CD4-positive, alpha-beta T cell treated with Interleukin-4 for 4 hours (primary cell): ENCODE results near the gene MAN1A1.

Experiments
- DNase-seq: peaks from one replicate; pipeline ENCODE4 v3.0.0-alpha.2; 2020

MAN1A1 gene

GRCh38 chr6:119345114-119345513 lies 4.4 kb downstream of the MAN1A1 start:
- DNase-seq, result no peak

- DNase-seq, result no peak
These were observed 5.3 kb downstream of the MAN1A1 start for GRCh38 chr6:119344306-119344705.

GRCh38 chr6:119343573-119344146 lies 5.9 kb downstream of the MAN1A1 start:
- no peak for DNase-seq

GRCh38 chr6:119343167-119343566 lies 6.4 kb downstream of the MAN1A1 start:
- DNase-seq, result no peak

GRCh38 chr6:119342430-119342829 lies 7.1 kb downstream of the MAN1A1 start:
- no peak for DNase-seq

- DNase-seq, result no peak
These were observed 8.6 kb downstream of the MAN1A1 start for GRCh38 chr6:119340796-119341487.

- no peak for DNase-seq
These were observed 9.6 kb downstream of the MAN1A1 start for GRCh38 chr6:119339941-119340456.

GRCh38 chr6:119337762-119338161 lies 11.8 kb downstream of the MAN1A1 start:
- no peak for DNase-seq

- DNase-seq, result no peak
These were observed 12.3 kb downstream of the MAN1A1 start for GRCh38 chr6:119337252-119337651.

GRCh38 chr6:119334535-119335264 lies 14.9 kb downstream of the MAN1A1 start:
- DNase-seq, result no peak

- DNase-seq, result peak; percentile 50
These were observed 15.8 kb downstream of the MAN1A1 start for GRCh38 chr6:119333707-119334295.

- no peak for DNase-seq
These were observed 16.4 kb downstream of the MAN1A1 start for GRCh38 chr6:119333063-119333609.

GRCh38 chr6:119331663-119332286 lies 17.8 kb downstream of the MAN1A1 start:
- DNase-seq, result no peak

- DNase-seq, result no peak
These were observed 18.9 kb downstream of the MAN1A1 start for GRCh38 chr6:119330520-119331113.

GRCh38 chr6:119329794-119330180 lies 19.8 kb downstream of the MAN1A1 start:
- DNase-seq, result no peak

- no peak for DNase-seq
These were observed 20.4 kb downstream of the MAN1A1 start for GRCh38 chr6:119328892-119329793.

- DNase-seq, result no peak
These were observed 21.3 kb downstream of the MAN1A1 start for GRCh38 chr6:119328254-119328653.

- no peak for DNase-seq
These were observed 21.8 kb downstream of the MAN1A1 start for GRCh38 chr6:119327810-119328209.

- DNase-seq, result no peak
These were observed 23.1 kb downstream of the MAN1A1 start for GRCh38 chr6:119326291-119327005.

- no peak for DNase-seq
These were observed 23.8 kb downstream of the MAN1A1 start for GRCh38 chr6:119325559-119326265.
